Activated naive CD8-positive, alpha-beta T cell treated with anti-CD3 and anti-CD28 coated beads, Interleukin-2, amount 50 U/mL, for 24 hours (primary cell): ENCODE results near the gene PPP1R37.

ENCODE experiments used
- ATAC-seq: fragments of 150-1000 bp; cut with Tn5 transposase; one replicate; pipeline ENCODE4 v1.10.0; 2021
- DNase-seq: peaks from one replicate; pipeline ENCODE4 v3.0.0; 2021
- H3K27ac Mint-ChIP-seq: one replicate; pipeline ENCODE4 v1.8.0; 2021; ENCODE audit warnings: mild to moderate bottlenecking, mixed read lengths
- H3K27me3 Mint-ChIP-seq: one replicate; pipeline ENCODE4 v1.8.0; 2021; ENCODE audit warnings: mixed read lengths
- H3K36me3 Mint-ChIP-seq: one replicate; pipeline ENCODE4 v1.8.0; 2021; ENCODE audit warnings: low read depth, mixed read lengths
- H3K4me1 Mint-ChIP-seq: one replicate; pipeline ENCODE4 v1.8.0; 2021; ENCODE audit warnings: mixed read lengths
- H3K4me3 Mint-ChIP-seq: one replicate; pipeline ENCODE4 v1.8.0; 2021; ENCODE audit warnings: mild to moderate bottlenecking, moderate library complexity, mixed read lengths
- H3K9me3 Mint-ChIP-seq: one replicate; pipeline ENCODE4 v1.8.0; 2021; ENCODE audit warnings: mixed read lengths

Gene PPP1R37

DNA sequence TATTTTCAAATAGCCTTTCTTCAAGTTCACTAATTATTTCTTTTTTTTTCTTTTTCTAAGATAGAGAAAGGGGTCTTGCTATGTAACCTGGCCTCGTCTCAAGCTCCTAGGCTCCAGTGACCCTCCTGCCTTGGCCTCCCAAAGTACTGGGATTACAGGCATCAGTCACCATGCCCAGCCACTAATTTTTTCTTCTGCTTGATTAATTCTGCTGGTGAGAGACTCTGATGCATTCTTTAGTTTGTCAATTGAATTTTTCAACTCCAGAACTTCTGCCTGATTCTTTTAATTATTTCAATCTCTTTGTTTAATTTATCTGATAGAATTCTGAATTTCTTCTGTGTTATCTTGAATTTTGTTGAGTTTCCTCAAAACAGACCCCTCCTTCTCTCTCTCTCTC lies 97.0 kb downstream of the PPP1R37 start:
- no peaks in the 10 kb centered on the region for H3K36me3 Mint-ChIP-seq
- DNase-seq = no peak
- H3K4me1 Mint-ChIP-seq = peaks cover under 1% of the 10 kb centered on the region
- ATAC-seq = no peak
- no peaks in the 10 kb centered on the region for H3K9me3 Mint-ChIP-seq
- H3K27ac Mint-ChIP-seq = no peak overlapping the region
- H3K27me3 Mint-ChIP-seq = no peaks in the 10 kb centered on the region
- no peak overlapping the region for H3K4me3 Mint-ChIP-seq

DNA sequence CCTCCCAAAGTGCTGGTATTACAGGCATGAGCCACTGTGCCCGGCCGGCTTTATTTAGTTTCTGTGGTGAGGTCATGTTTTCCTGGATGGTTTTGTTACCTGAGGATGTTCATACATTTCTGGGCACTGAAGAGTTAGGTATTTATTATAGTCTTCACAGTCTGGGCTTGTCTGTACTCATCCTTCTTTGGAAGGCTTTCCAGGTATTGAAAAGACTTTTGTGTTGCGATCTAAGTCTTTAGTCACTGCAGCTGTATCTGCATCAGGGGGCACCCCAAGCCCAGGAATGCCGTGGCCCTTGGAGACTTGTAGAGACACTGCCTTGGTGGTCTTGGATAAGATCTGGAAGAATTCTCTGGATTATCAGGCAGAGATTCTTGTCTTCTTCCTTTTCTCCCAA lies 98.4 kb downstream of the PPP1R37 start:
- Mint-ChIP-seq H3K4me3 (no peak overlapping the region), H3K9me3 (no peaks in the 10 kb centered on the region), H3K36me3 (no peaks in the 10 kb centered on the region), H3K27ac (no peak overlapping the region), H3K27me3 (no peaks in the 10 kb centered on the region), H3K4me1 (no peaks in the 10 kb centered on the region)
- DNase-seq (no peak), ATAC-seq (no peak)

DNA sequence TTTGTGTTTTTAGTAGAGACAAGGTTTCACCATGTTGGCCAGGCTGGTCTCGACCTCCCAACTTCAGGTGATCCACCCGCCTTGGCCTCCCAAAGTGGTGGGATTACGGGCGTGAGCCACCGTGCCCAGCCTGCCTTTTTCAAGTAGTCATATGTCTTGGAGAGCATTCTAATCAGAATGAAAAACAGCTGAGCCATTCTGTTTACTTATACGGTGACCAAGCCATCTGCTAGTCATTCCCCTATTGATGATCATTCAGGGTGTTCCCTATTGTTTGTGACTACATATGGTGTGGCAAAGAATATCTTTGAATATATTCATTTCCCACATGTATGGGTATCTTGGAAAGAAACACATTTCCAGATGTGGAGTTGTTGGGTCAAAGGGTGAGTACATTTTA lies 102.8 kb downstream of the PPP1R37 start:
- Mint-ChIP-seq H3K4me3 (no peak overlapping the region), H3K27ac (no peak overlapping the region), H3K36me3 (no peaks in the 10 kb centered on the region), H3K9me3 (no peaks in the 10 kb centered on the region), H3K27me3 (no peaks in the 10 kb centered on the region), H3K4me1 (no peaks in the 10 kb centered on the region)
- no peak for ATAC-seq
- no peak for DNase-seq
